ENCODE results near the gene ETV6.

GRCh38 chr12:11651785-11652184, 2.3 kb downstream of the ETV6 start:
- TF ChIP-seq CHD2 (IDR thresholded peaks at IDR 0.05; ENCODE audit: low read length, partially characterized antibody) (no peak), CTCF (IDR thresholded peaks at IDR 0.05) (no peak), RCOR1 (IDR thresholded peaks at IDR 0.05; ENCODE audit: low read depth, low read length) (no peak)

Data from A549 (cell line).